Measurements from ENCODE around the gene SHISA2.

Gene SHISA2

DNA sequence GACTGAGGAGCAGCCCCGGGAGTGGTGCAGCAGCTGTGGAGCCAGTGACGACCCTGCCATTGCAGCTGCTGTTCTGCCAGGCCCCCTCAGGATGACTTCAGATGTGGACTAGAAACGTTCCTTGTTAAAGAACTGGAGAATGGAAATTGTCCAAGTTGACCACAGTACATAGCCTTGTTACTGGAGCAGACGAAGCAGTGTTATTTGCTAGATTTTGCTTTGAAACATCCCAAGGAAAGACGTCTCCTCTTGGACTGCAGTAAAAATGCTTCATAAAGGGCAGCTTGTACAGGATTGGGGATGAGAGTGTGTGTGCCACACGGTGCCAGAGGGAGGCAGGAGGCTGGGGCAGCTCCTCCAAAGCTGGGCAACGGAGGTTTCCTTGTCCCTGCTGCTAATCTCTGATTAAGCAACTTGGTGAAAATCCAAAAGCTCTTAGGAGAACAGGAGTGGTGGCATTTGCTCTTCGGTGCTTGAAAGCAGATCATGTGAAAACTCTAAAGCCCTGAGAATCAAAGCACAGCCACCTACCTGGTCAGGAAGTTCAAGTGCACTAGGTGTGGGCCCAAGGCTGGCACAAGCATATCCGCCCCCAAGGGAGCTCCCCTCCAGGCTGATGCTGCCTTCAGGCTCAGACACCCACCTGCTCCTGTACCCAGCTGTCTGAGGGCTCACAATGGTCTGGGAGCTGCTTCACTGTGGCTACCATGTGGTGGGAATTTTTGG is 34.5 kb downstream of the SHISA2 start:
- DNase-seq = no peak

DNA sequence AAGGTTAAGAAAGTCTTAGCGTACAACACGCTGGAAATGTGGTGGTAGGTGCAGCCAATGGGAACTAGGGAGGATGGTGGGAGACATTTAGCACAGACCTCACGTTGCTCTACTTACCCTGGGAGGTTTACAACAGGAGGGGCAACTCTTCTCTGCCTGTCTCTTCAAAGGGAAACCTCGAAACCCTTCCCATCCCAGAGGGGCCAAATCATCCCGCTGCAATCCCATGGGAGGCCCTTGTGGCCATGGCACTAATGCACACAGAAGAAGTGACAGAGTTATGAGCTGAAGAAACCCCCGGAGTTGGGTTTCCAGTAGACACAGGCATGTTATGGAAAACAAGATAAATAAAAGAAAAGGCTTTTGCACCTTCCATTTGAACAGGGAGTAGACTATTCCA is 35.6 kb downstream of the SHISA2 start:
- no peak for DNase-seq

DNA sequence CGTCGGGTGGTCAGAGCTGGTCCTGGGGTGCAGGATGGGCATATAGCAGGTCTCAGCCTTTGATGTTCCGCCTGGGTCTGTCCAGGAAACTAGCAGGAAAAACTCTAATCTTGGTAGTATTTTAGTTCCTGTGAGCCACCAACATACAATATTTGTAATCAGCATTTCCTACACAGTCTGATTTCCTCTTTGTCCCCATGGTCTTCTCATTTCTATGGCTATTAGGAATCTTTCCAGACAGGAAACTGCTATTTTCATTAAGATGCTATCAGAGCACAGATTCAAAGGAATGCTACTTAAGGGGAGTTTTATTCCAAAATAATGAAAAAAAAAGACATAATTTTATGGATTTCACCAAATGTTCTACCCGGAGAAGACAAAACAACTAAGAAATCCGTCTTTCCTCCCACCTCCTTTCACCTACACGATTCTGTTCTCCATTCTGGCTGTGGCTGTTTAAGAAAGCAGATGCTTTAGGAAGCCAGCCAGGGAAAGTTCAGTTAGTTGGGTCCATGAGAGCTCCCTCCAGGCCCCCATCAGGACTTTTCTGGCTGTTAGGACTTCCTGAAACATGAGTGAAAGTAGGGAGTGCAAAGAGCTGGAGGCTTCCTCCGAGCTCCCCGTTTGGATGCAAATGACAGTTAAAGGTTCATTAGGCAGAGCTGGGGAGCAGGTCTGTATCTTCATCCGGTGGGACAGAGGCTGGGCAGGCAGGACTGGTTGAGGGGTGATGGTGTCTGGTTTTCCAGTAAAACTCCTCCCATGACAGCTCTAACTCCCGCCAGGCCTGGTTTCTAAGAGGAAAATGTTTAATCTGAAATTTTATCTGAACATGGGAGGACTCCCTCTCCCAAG is 36.3 kb downstream of the SHISA2 start:
- DNase-seq = no peak

DNA sequence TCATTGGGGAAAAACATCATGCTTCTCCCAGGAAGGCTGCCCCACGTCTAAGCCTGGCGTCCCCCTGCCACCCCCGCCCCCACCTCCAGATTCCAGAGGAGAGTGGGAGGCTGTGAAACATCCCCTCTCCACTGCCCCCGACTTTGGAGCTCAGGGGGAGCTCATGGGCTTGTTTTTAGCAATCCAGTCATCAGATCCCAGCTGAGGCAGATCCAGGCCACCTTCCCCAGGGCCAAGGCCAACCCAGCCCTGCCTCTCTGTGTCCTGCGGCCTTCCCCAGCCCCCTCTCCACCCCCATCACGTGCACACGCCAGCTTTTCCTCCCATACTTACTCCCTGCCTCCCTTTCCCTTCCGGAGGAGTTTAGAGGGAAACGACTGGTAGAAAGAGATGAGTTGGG is 38.8 kb downstream of the SHISA2 start:
- DNase-seq = no peak

DNA sequence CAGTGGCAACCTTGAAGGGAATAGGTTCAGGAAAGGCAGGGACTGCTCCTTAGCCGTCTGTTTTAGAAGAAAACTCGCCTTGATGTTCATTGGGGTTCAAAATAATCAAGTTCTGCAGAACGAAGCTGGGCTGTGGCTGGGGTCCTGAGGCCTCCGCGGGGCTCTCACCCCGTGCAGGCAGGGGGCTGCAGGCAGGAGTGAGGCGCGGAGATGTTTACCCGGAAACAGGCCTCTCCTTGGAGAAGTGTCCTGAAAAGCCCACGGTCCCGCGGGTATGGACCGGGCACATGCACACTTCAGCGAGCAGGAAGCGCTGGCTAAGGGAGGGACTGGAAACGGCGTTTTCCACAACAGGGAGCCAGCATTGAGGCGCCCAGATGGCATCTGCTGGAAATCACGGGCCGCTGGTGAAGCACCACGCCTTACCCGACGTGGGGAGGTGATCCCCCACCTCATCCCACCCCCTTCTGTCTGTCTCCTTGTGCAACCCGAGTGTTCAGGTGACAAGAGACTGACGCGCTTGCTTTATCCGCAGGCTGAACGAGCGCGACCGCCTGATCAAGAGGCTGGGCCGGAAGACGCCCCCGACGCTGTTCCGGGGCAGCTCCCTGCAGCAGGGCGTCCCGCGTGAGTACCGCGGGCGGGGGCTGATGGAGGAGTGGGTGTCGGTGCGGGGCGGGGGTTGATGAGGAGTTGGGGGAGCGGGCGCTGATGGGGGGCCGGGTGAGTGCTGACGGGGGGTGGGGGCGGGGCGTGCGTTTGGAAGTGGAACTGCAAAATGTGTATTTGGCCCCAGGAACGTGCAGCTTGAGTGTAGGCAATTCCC is 39.6 kb downstream of the SHISA2 start:
- DNase-seq = no peak

DNA sequence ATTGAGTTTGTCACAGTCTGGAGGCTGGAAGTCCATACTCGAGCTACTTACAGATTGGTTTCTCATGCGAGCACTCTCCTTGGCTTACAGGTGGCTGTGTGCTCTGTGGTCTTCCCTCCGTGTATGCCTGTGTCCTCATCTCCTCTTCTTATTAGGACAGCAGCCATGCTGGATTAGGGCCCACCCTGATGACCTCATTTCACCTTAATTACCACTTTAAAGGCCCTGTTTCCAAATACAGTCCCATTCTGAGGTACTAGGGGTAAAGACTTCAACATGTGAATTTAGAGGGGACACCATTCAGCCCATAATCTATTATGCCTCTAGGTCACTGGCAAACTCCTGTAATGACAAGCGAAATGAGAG is 40.6 kb downstream of the SHISA2 start:
- no peak for DNase-seq

DNA sequence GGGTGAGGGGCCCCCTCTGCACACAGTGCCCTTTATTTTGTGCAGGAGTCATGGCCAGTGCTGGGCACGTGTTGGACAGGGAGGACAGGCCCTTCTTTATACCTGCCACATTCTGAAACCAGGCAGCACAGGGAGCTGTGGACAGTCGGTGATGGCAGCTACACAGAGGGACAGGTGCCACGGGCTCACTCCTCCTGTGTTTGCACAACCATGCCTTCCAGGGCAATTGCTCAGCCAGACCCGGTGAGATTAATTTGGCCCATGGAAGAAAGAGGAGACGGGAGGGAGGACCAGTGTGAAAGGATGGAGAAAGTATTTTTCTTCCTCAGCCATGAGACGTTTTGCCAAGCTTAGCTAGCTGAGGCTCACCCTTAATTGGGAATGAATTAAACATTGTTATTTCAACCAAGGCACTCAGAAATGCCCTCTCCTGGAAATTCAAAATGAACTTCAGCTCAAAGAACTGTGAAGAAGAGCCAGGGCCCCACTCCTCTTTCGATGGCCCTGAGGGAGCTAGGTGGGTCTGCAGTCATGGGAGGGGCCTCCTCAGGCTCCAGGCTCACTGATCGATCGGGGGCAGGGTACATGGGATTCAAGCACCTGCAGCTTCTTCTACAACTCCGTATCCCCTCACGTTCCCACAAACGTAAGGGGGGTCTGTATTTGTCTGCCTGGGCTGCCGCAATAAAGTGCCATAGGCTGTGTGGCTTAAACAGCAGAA is 41.2 kb downstream of the SHISA2 start:
- DNase-seq = no peak

DNA sequence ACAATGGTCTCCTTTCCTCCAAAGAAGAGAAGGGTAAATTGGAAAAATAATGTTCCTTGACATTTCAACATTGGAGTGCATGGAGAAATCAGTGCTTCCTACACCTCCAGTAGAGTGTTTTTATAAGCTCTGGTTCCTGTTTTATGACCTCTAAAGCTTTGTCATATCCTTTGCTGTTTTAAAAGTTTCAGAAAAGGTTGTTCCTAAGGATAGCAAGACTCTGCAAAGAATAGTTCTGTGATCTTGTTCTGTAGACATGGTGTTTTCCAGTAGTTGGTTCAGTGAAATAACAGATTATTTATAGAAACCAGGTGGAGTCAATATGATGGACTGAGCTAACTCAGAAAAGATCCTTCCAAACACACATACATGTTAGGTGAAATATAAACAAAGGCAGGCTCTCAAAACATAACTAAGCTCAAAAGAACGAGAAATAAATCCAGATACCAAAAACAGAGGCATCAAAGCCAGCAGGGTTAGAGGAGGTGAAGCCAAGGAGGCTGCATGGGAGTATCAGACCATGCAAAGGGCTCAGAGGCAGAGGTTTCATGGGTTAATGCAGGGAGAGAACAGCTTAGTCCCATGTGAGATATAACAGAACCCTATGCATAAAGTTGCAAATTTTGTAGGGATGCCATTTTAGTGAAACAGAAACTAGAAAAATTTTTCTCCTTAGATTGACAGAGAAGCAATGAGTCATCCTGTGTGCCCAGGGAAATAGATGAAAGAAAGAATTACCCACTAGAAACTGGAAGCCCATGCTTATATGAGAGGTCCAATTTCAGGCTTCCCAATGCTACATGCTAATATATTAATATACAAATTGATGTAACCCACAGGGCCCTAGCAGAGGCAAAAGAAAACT is 44.3 kb downstream of the SHISA2 start:
- no peak for DNase-seq

Measured in bone marrow (tissue), 2 donors.